RPMI8226 (cell line): ENCODE data around the gene KLHL17.
A peak's percentile ranks its signal among the peaks of the same experiment; 100 is the strongest.

ENCODE experiments used
- DNase-seq: peaks from one replicate; pipeline ENCODE4 v3.0.0-alpha.2; 2015

The KLHL17 gene

DNA sequence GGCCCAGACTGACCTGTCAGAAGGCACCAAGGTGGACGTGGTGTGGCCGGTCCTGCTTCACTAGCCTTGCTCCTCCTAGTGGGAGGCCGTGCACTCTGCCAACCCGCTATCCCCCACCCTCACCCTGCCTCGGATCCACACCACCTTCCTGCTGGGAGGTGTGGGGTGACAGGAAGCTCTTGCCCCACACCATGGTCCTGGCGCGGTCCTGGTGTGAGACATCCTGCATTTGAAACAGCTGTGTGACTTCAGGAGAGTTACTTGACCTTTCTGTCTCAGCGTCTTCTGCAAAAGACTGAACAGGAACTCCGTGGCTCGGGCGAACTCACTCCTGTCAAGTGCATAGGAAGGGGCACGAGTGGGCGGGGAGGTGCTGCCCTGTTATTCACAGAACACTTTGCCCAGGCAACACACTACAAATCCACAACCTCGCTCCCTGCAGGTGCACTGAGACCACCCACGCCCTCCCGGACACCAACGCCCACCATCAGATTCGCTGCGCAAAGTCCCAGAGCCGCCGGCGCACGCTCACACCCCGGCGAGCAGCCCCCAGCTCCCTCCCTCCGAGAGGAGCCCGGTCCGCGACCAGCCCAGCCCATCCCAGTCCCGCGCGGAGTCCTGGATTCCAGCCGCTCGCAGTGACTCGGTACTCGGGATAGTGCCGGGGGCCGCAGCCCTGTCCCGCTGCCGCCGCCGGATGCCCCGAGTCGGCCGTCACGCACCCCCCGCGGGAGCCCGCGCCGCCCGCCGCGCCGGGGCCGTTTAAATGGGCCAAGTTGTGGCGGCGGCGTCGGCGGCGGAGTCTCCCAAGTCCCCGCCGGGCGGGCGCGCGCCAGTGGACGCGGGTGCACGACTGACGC is 37.0 kb upstream of the KLHL17 start, which contains the start of gene SAMD11:
SAMD11 (plus strand) TSS at position 793 of the 860 bp plus-strand sequence. CDS start 509 bp downstream, outside the sequence.
- peak; percentile 94 for DNase-seq

DNA sequence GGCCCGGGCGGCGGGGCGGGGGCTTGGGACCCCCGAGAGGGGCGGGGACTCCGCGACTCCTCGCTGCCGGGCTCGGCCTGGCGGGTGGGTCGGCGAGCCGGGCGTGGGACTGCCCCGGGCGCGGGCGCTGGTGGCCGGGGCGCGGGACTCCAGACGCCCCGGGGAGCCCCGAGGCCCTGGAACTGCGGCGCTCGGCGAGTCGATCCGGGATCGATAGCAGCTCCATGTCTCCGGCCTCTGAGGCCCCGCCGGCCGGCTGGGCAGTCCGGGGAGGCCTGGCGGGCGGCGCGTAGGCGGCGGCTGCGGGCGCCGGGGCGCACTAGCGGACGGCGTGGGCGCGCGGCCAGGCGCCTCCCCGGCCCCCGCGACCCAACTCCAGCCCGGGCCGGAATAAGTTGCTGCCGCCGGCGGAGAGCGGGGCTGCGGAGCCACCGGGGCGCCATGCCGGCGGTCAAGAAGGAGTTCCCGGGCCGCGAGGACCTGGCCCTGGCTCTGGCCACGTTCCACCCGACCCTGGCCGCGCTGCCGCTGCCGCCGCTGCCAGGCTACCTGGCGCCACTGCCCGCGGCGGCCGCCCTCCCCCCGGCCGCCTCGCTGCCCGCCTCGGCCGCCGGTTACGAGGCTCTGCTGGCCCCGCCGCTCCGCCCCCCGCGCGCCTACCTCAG is 36.3 kb upstream of the KLHL17 start:
- no peak for DNase-seq

GRCh38 chr1:924656-925560 is 35.5 kb upstream of the KLHL17 start:
- DNase-seq = peak; percentile 74

DNA sequence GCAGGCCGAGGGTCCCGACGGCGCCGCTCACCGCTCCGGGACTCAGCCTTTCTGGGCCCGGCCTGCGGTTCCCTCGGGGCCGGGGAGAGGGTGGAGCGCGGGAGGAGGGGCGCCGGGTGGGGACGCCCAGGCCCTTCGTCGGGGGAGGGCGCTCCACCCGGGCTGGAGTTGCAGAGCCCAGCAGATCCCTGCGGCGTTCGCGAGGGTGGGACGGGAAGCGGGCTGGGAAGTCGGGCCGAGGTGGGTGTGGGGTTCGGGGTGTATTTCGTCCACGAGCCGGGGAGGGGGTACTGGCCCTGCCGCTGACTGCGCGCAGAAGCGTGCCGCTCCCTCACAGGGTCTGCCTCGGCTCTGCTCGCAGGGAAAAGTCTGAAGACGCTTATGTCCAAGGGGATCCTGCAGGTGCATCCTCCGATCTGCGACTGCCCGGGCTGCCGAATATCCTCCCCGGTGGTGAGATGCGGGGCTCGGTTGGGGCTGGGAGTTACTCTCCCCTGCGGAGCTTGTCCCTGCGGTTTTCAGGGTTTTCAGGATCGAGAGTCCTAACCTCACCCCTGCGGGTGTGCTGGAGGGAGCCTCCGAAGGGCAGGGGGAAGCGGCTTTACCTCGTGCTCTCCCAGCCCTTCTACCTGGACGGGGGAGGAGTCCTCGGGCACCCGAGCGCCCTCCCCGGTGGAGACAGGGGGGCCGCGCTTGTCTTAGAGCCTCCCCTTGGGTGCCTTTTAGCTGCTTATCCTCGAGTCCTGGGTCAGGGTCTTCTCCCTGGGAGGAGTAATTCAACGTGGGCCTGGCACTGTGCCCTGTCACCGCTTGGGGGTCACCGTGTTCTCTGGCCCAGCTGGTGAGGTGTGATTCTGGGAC is 34.6 kb upstream of the KLHL17 start:
- peak; percentile 53 for DNase-seq

GRCh38 chr1:927234-927633 is 33.1 kb upstream of the KLHL17 start:
- DNase-seq = no peak

DNA sequence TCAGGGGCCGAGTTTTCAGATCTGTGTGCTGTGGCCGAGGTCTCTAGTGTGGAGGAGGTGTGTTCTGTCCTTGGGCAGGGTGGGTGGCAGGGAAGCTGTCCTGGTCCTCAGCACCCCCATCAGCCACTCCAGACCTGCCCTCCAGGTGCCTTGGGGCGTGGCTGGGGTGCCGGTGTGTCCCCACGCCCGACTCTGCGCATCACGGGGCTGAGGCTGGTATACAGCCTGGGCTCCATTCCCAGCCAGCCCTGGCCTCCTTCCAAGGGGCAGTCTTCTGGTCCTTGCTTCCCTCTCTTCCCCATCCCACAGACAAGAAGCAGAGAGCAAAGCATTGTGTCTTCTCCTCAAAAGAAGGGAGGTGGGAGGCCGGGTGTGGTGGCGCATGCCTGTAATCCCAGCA is 32.6 kb upstream of the KLHL17 start:
- DNase-seq = no peak

DNA sequence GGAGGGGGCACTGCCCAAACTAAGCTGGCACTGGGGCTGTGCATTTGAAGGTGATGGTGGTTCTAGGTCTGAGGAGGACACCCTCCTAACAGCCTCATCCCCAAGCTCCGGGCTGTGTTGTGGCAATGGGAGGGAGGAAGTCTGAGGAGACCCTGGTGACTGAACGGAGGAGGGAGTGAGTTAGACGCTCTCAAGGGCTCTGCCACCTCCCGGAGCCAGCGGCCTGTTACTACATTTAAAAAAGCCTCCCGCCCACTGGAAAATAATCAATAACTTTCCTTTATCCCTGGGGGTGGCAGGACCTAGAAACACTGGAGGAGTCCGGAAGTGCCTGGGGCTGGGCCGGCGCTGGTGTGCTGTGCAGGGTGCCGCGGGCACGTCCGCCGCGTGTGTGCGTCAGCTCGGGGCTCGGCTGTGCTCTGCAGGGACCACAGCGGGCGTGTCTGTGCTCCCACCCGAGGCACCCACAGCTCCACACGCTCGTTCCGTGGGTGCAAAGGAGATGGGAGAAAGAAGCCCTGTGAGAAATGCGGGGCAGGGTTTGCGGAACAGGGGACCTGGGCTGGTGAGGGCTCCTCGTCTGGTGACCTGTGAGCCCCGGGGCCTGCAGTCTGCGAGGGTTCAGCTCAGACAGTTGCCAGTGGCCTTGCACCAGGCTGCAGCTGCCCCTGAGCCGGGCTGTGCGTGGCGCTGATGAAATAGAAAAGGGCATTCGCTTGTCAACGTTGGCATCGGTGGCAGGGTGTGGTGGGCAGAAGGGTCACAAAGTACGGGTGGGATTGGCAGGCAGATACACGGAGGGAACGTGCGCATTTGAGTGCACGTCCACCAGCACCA is 31.3 kb upstream of the KLHL17 start:
- DNase-seq = no peak

DNA sequence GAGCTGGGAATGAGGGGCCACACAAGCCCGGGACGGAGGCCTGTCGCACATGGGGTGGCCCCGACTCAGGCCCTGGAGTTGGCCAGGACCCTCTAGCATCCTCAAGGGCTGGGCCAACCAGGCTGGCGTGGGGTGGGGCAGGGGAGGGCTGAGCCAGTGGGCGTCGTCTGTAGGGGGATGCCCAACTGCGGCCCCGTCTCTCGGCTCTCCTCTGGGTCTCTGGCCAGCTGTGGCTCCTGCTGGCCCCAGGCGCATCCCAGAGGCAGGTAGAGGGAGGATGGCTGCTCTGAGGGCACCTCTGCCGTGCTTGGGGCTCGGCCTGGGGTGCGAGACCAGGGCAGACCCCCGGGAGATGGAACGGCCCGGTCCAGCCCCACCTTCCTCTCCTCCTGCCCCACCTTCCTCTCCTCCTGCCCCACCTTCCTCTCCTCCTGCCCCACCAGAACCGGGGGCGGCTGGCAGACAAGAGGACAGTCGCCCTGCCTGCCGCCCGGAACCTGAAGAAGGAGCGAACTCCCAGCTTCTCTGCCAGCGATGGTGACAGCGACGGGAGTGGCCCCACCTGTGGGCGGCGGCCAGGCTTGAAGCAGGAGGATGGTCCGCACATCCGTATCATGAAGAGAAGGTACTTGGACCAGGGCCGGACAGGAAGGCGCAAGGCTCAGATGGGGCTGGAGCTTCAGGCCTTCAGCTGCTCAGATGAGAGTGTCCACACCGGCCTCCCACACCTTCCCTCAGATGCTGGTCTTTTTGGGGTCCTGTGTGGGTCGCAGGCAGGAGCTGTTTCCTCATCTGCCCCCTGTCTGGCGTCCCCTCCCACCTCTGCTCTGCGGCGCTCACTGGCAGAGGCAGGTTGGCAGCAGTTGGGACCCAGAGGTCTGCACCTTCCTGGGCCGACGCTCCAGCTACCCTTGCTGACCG is 30.4 kb upstream of the KLHL17 start:
- DNase-seq = no peak

- no peak for DNase-seq
These were observed 29.7 kb upstream of the KLHL17 start for GRCh38 chr1:930633-931138.

DNA sequence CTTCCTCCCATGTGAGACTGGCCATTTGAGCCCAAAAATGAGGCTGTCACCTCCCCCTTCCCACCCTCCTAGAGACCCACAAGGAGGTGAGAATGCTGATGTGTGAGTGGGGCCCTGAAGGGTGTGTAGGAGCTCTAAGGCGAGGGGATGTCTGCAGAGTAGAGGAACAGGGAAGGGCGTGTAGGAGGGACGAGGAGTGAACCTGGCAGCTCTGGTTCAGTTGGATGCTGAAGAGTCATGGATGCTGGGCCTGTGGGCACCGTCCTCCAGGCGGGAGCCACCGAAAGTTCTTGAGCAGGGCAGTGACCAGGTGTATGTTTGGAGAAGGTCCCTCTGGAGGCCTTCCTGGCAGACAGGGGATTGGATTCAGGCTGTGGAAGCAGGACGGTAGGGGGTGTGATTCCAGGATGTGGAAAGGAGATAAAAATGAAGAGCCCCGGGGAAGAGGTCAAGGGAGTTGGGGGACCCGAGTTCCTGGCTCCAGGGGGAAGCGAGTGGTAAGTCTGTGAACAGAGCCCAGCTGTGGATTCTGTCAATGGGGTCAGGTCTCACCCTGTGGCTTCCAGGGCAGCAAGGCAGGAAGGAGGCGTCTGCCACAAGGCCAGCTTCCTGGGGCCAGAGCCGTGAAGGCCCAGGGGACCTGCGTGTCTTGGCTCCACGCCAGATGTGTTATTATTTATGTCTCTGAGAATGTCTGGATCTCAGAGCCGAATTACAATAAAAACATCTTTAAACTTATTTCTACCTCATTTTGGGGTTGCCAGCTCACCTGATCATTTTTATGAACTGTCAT is 28.8 kb upstream of the KLHL17 start:
- DNase-seq = no peak

DNA sequence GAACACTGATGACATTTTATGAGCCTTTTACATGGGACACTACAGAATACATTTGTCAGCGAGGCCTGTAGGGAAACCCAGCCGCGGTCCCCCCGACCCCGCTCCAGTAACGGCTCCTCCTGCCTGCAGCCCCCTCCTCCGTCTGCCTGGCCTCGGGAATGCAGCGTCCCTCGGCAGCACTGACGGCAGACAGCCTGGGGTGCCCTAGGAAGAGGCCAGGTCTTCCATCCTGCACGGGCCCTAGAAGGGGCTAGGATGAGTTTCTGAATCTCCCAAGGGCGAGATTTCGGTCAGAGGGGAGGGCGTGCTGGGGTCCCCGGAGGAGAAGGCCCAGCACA is 28.2 kb upstream of the KLHL17 start:
- no peak for DNase-seq

GRCh38 chr1:932776-933602 is 27.4 kb upstream of the KLHL17 start:
- no peak for DNase-seq

- DNase-seq = no peak
These were observed 26.8 kb upstream of the KLHL17 start for GRCh38 chr1:933603-933940.

DNA sequence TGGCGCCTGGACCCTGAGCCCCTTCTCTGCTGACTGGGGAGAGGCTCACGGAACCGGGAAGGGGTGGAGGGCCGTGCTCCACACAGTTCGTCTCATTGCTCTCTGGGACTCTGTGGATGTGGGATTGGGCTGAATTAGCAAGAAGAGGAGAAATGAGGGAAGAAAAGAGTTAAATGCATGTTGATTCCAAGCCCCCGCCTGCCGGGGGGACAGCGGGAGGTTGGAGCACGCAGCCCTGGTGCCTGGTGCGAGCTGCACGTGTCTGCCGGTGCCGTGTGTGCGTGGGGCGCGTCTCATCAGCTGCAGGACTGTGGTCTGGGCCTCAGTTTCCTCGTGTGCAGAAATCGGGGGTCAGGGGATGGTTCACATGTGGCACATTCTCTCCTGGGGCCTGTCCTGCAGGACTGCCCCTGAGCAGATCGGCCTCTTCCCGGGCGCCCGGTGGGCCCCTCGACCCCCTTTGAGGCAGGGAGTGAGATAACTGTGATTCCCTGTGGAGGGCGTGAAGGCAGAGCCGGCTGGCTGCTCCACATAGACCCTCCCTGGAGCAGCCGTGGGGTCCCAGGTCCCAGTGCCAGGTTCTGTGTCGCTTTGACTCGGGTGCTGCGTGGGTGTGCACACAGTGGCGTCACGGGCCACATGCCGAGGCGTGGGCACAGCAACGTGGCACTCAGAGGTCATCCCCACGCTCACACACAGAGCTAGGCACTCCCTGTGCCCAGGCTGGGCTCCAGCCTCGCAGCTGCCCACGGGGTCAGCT is 25.2 kb upstream of the KLHL17 start:
- no peak for DNase-seq

- peak; percentile 84 for DNase-seq
These were observed 24.6 kb upstream of the KLHL17 start for GRCh38 chr1:935751-936231.

GRCh38 chr1:936348-937264 is 23.8 kb upstream of the KLHL17 start:
- DNase-seq = no peak
